Uterus (tissue), 4 donors: Measurements from ENCODE around the gene PTHLH. TPM values are rescaled to one million over a fixed set of nuclear protein-coding genes. Genes with fewer than 3 reads are reported as not detected.

Source experiments
- DNase-seq, 2 donors: peaks; one replicate each; pipeline ENCODE4 v3.0.0-alpha.2; 2019 to 2020
- H3K27ac ChIP-seq, 2 donors: fragments of 200-600 bp; sonication (generic); 1 replicate in 1 of 2; 2 replicates in 1 of 2; pipeline ENCODE4 v1.5.1; 2016 to 2018
- H3K27me3 ChIP-seq, 2 donors: fragments of 200-600 bp; sonication (generic); one replicate each; pipeline ENCODE4 v1.5.1; 2018 to 2019; ENCODE audit warnings: control low read depth in 1 of 2
- H3K36me3 ChIP-seq, 2 donors: fragments of 200-600 bp; sonication (generic); one replicate each; pipeline ENCODE4 v1.5.1; 2019; ENCODE audit warnings: control low read depth in 1 of 2
- H3K4me1 ChIP-seq, 2 donors: fragments of 200-600 bp; sonication (generic); one replicate each; pipeline ENCODE4 v1.5.1; 2018 to 2019; ENCODE audit warnings: control low read depth in 1 of 2
- H3K4me3 ChIP-seq, 2 donors: fragments of 200-600 bp; sonication (generic); 1 replicate in 1 of 2; 2 replicates in 1 of 2; pipeline ENCODE4 v1.5.1; 2018 to 2019; ENCODE audit warnings: mild to moderate bottlenecking in 1 of 2
- H3K9me3 ChIP-seq, 2 donors: fragments of 200-600 bp; sonication (generic); one replicate each; pipeline ENCODE4 v1.5.1; 2019; ENCODE audit warnings: control low read depth in 1 of 2
- POLR2A ChIP-seq, 2 donors: fragments of 450-650 bp; IDR thresholded peaks; one replicate each; pipeline ENCODE4 v1.6.1; 2016; ENCODE audit warnings: antibody characterized with exemption in 2 of 2, mild to moderate bottlenecking in 1 of 2, moderate library complexity in 1 of 2
- intact Hi-C: fragments of 100-400 bp; cut with DNase I; formaldehyde crosslinking; loops from one replicate; pipeline ENCODE4 v1.15.1; 2023; ENCODE audit warnings: low total_unique reads
- small RNA-seq: library from RNA; depleted of rRNA; stranded (forward); fragments of <200 nt; gene quantifications from one replicate; pipeline ENCODE3, GENCODE V24; 2016
- total RNA-seq, 4 donors: library from RNA; depleted of rRNA in 3 of 4; stranded (reverse); fragments of >200 nt in 3 of 4; gene quantifications; one replicate each; pipeline versions ENCODE4 v1.1.0 to v1.2.4, GENCODE V29; 2014 to 2023
- TF ChIP-seq, protein P1 (sequence below), 4 experiments: fragments of 200-600 bp in 2 of 4; fragments of 450-650 bp in 2 of 4; sonication (generic) in 2 of 4; IDR thresholded peaks; one replicate each; pipeline ENCODE4 v1.5.1; 2016 to 2019; ENCODE audit warnings: antibody characterized with exemption in 4 of 4, mild to moderate bottlenecking in 2 of 4, moderate library complexity in 1 of 4
- donor health status: DM: yes; HTN: yes; CAD: no.

The PTHLH gene
- total RNA-seq, 4 donors from 2014 or later = 1.5 to 2.4 TPM; not detected in 2

DNA sequence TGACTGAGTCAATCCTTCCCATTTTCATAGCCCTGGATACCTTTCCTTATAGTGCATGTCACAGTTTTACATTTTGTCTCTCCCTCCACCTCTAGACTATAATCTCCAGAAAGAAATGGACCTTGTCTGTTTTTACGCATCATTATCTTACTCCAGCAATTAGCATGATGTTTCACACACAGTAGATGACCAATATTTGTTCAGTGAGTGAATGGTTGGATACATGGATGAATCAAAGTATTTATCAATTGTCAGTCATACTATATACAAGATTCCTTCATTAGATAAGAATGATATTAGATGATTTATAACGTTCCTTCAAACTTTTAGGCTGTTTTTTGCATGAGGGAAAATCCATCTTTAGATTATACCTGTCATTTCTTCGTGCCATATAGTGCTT is 61.1 kb downstream of the PTHLH start:
- TF ChIP-seq POLR2A (IDR thresholded peaks at IDR 0.05) = no peak
- TF ChIP-seq, protein P1, sequence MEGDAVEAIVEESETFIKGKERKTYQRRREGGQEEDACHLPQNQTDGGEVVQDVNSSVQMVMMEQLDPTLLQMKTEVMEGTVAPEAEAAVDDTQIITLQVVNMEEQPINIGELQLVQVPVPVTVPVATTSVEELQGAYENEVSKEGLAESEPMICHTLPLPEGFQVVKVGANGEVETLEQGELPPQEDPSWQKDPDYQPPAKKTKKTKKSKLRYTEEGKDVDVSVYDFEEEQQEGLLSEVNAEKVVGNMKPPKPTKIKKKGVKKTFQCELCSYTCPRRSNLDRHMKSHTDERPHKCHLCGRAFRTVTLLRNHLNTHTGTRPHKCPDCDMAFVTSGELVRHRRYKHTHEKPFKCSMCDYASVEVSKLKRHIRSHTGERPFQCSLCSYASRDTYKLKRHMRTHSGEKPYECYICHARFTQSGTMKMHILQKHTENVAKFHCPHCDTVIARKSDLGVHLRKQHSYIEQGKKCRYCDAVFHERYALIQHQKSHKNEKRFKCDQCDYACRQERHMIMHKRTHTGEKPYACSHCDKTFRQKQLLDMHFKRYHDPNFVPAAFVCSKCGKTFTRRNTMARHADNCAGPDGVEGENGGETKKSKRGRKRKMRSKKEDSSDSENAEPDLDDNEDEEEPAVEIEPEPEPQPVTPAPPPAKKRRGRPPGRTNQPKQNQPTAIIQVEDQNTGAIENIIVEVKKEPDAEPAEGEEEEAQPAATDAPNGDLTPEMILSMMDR (IDR thresholded peaks at IDR 0.05) = no peak
- H3K4me3 ChIP-seq = no peak overlapping the region

More for the DNA sequence above, 61.1 kb downstream of the PTHLH start:
- no peak for DNase-seq
- H3K36me3 ChIP-seq = no peaks in the 10 kb centered on the region
- no peaks in the 10 kb centered on the region for H3K27me3 ChIP-seq
- no peaks in the 10 kb centered on the region for H3K9me3 ChIP-seq
- no peak overlapping the region for H3K27ac ChIP-seq
- no peaks in the 10 kb centered on the region for H3K4me1 ChIP-seq
- intact Hi-C loops = no loop called here

Small RNA genes within 50 kb of the gene (small RNA-seq; reads per million reads assigned to genes)
- not detected for gene AC008011.1

Other genes starting within 250 kb of the PTHLH start
- 10 to 100 TPM; 40.9 to 56.1 (median 45.3) TPM for gene KLHL42, start 192.5 kb downstream of the PTHLH start, total RNA-seq
- under 1 TPM in 2 of 4 donors, not detected in 2; 0.48 to 0.73 TPM for gene MANSC4, start 192.5 kb downstream of the PTHLH start, total RNA-seq
- gene CCDC91, start 217.7 kb upstream of the PTHLH start, total RNA-seq = 10 to 100 TPM; 24.7 to 49.7 (median 41.0) TPM